ENCODE results near the gene BMPR2.
"Not testable (repeated sequence)": the region's sequence is repeated elsewhere in the genome, so short reads cannot be mapped to it uniquely, and the experiment has no call there.

Gene BMPR2

GRCh38 chr2:202545931-202546330 is 169.8 kb downstream of the BMPR2 start:
- no peak for TF ChIP-seq CTCF (IDR thresholded peaks at IDR 0.05)
- no peak overlapping the region for H3K4me3 ChIP-seq (ENCODE audit: low read depth in 1 of 2, low read length in 1 of 2)
- H3K9me3 ChIP-seq = no peaks in the 10 kb centered on the region
- H3K36me3 ChIP-seq = no peaks in the 10 kb centered on the region
- H3K4me1 ChIP-seq (ENCODE audit: control insufficient read depth in 1 of 2, insufficient read depth in 1 of 2, low read depth in 1 of 2, low read length in 1 of 2) = no peaks in the 10 kb centered on the region
- H3K27ac ChIP-seq = no peak overlapping the region
- no peaks in the 10 kb centered on the region for H3K27me3 ChIP-seq

- H3K4me1 ChIP-seq (ENCODE audit: control insufficient read depth in 1 of 2, insufficient read depth in 1 of 2, low read depth in 1 of 2, low read length in 1 of 2); H3K9me3 ChIP-seq: not testable (repeated sequence)
These were observed 170.5 kb downstream of the BMPR2 start for GRCh38 chr2:202546499-202547141.

GRCh38 chr2:202548240-202548639 is 172.1 kb downstream of the BMPR2 start:
- H3K4me1 ChIP-seq (ENCODE audit: control insufficient read depth in 1 of 2, insufficient read depth in 1 of 2, low read depth in 1 of 2, low read length in 1 of 2) = no peaks in the 10 kb centered on the region
- H3K9me3 ChIP-seq = no peaks in the 10 kb centered on the region
- H3K4me3 ChIP-seq (ENCODE audit: low read depth in 1 of 2, low read length in 1 of 2) = no peak overlapping the region
- no peaks in the 10 kb centered on the region for H3K27me3 ChIP-seq
- no peak overlapping the region for H3K27ac ChIP-seq
- H3K36me3 ChIP-seq = no peaks in the 10 kb centered on the region
- TF ChIP-seq CTCF (IDR thresholded peaks at IDR 0.05) = no peak

More at GRCh38 chr2:202546499-202547141, 170.5 kb downstream of the BMPR2 start:
- H3K36me3 ChIP-seq; H3K27ac ChIP-seq; H3K4me3 ChIP-seq (ENCODE audit: low read depth in 1 of 2, low read length in 1 of 2); H3K27me3 ChIP-seq: not testable (repeated sequence)

GRCh38 chr2:202551000-202551399 is 174.9 kb downstream of the BMPR2 start:
- H3K27me3 ChIP-seq; H3K4me1 ChIP-seq (ENCODE audit: control insufficient read depth in 1 of 2, insufficient read depth in 1 of 2, low read depth in 1 of 2, low read length in 1 of 2); H3K27ac ChIP-seq; H3K4me3 ChIP-seq (ENCODE audit: low read depth in 1 of 2, low read length in 1 of 2); H3K9me3 ChIP-seq; H3K36me3 ChIP-seq: not testable (repeated sequence)

GRCh38 chr2:202555356-202555755 is 179.2 kb downstream of the BMPR2 start:
- no peaks in the 10 kb centered on the region for H3K27me3 ChIP-seq
- no peaks in the 10 kb centered on the region for H3K9me3 ChIP-seq
- TF ChIP-seq CTCF (IDR thresholded peaks at IDR 0.05) = no peak
- H3K4me3 ChIP-seq (ENCODE audit: low read depth in 1 of 2, low read length in 1 of 2) = no peak overlapping the region
- no peaks in the 10 kb centered on the region for H3K4me1 ChIP-seq (ENCODE audit: control insufficient read depth in 1 of 2, insufficient read depth in 1 of 2, low read depth in 1 of 2, low read length in 1 of 2)
- H3K36me3 ChIP-seq = no peaks in the 10 kb centered on the region
- H3K27ac ChIP-seq = no peak overlapping the region

GRCh38 chr2:202560200-202560599 is 184.1 kb downstream of the BMPR2 start:
- no peak for TF ChIP-seq CTCF (IDR thresholded peaks at IDR 0.05)

More at GRCh38 chr2:202560200-202560599, 184.1 kb downstream of the BMPR2 start:
- no peaks in the 10 kb centered on the region for H3K9me3 ChIP-seq
- H3K4me1 ChIP-seq (ENCODE audit: control insufficient read depth in 1 of 2, insufficient read depth in 1 of 2, low read depth in 1 of 2, low read length in 1 of 2) = peaks cover 0 to 5% of the 10 kb centered on the region in 2 experiments
- no peak overlapping the region for H3K4me3 ChIP-seq (ENCODE audit: low read depth in 1 of 2, low read length in 1 of 2)
- H3K27ac ChIP-seq = no peak overlapping the region
- no peaks in the 10 kb centered on the region for H3K27me3 ChIP-seq
- no peaks in the 10 kb centered on the region for H3K36me3 ChIP-seq
